C4-2B (cell line): ENCODE data around the gene PGS1.

Experiments used
- H3K27ac ChIP-seq: fragments of 450-650 bp; 2 replicates; pipeline ENCODE4 v1.5.1; 2017
- CTCF ChIP-seq: fragments of 450-650 bp; conservative IDR thresholded peaks from 2 replicates; pipeline ENCODE4 v1.5.1; 2017; ENCODE audit warnings: mild to moderate bottlenecking
- ZFX ChIP-seq: fragments of 450-650 bp; IDR thresholded peaks from 2 replicates; pipeline ENCODE4 v1.6.1; 2017

Gene PGS1

DNA sequence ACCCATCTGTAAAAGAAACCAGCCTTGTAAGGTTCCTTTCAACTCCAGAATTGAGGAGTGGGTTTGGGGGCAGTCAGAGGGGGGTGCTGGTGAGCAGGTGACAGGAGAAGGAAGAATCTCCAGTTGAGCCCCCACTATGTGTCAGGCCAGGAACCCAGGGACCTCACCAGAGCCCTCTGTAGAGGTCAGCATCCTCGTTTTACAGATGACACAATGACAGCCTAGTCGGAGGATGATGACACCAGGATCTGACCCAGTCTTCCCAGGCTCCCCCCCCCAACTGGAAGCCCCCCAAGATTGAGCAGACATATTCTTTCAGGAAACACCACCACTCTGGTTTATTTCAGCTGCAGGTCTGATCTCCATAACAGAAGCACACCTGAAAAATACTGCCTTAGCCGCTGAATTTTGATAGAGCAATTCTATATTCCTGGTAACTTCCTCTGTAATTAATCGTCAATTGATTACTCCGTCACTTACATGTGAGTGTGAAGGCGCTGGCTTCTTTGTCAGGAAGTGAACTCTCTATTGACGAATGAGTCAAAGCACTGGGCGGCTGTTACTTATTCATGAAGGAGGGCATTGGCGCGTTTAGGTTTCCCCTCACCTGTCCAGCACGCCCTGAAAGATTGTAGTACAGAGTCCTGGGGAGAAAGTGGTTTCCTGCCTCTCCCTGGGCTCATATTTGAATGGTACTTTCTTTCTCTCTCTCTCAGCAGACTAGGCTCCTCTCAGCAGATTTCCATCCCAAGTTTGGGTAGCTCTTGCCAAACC lies 39.8 kb upstream of the PGS1 start:
- TF ChIP-seq ZFX, result no peak
- TF ChIP-seq CTCF, result no peak
- H3K27ac ChIP-seq, result no peak overlapping the region

GRCh38 chr17:78340183-78340955 lies 38.1 kb upstream of the PGS1 start:
- no peak overlapping the region for H3K27ac ChIP-seq
- TF ChIP-seq CTCF (no peak), ZFX (no peak)

DNA sequence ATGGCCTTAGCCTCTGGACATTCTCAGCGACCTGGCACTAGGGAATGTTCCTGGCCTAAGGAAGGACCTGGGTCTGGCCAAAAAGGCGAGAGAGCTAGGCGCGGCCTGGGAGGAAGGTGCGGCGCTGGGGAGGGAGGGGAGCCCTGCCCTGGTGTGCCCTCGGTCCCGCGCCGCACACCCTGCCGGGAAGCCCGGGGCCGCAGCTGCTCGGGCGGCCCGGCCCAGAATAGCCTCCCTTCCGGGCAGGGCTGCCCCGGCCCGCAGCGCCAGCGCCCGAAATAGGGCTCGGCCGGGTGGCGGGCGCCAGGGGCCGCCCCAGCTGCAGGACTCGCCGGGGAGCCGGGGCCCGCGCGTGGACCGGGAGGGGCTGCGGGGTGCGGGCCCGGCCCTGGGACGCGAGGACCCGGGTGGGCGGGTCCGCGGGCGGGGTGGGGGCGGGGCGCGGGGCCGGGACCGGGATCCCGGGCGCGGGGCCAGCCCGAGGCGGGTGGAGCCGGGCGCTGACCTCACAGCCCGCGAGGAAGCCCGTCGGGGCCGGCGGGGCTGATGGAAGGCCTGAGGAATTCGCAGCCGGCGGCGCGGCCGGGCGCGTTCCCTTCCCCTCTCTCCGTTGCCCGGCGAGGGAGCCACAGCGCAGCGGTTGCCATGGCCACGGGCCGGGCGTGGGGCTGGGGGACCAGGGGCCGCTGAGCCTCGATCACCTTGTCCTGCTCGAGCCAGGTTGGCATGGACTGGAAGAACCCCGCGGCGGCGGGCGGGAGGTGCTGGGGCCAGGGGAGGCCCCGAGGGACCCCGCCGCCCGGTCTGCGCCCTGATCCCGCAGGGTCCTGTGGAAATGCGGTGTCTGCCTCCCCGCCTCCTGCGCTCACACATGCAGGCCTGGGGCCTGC lies 36.6 kb upstream of the PGS1 start:
- no peak overlapping the region for H3K27ac ChIP-seq
- TF ChIP-seq ZFX, result no peak
- no peak for TF ChIP-seq CTCF

- TF ChIP-seq ZFX (no peak), CTCF (no peak)
- no peak overlapping the region for H3K27ac ChIP-seq
These were observed 35.8 kb upstream of the PGS1 start for GRCh38 chr17:78342449-78343186.

DNA sequence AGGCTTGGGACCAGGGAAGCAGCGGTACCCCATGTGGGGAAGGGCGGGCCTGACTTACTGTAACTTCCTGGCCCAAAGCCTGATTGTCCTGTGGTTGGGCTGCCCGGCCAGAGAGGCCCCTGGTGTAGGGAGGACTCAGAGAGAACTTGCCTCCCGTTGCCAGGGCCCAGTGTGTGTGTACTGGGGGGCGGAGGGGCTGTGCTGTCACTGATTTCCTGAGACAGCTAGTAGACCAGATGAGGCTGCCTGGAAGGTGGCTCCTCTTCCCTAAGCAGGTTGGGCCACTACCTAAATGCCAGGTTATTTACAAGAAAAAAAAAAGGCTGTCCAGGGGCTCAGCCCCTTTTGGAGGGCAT lies 35.3 kb upstream of the PGS1 start:
- no peak overlapping the region for H3K27ac ChIP-seq

More for the DNA sequence above, 35.3 kb upstream of the PGS1 start:
- no peak for TF ChIP-seq ZFX
- no peak for TF ChIP-seq CTCF
